HG03354 (cell line): Measurements from ENCODE around the gene OSBPL6.
"Not testable (repeated sequence)": the region's sequence is repeated elsewhere in the genome, so short reads cannot be mapped to it uniquely, and the experiment has no call there.

ENCODE experiments used
- ATAC-seq: cut with Tn5 transposase; IDR thresholded peaks from one replicate; pipeline ENCODE4 v1.9.1; 2021; ENCODE audit warnings: mild to moderate bottlenecking; ENCODE audit not compliant: unreplicated experiment, poor library complexity, severe bottlenecking

OSBPL6 gene

DNA sequence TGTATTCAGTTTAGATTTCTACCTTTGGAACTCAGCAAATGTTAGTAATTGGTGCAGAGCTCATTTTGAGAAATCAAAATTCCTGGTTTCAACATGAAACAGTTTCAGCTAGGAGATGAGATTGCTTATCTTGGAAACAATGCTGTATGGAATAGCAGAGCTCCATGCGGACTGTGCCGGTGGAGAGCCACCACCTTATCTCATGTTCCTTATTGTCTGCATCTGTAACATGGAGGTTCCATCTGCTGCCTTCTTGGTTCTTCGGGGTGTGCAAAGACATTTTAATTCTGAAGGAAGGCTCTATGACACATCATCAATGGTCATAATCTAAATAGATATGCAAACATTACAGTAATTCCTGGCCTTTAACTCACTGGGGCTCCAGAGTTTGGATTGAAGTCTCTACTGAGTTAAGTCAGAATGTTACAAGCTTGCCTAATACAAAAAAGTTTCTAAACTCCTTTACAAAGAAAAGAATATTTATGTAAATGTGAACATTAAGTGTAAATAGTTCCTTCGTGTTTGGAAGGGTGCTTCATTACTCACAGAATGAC lies 191.4 kb downstream of the OSBPL6 start:
- ATAC-seq: no peak

DNA sequence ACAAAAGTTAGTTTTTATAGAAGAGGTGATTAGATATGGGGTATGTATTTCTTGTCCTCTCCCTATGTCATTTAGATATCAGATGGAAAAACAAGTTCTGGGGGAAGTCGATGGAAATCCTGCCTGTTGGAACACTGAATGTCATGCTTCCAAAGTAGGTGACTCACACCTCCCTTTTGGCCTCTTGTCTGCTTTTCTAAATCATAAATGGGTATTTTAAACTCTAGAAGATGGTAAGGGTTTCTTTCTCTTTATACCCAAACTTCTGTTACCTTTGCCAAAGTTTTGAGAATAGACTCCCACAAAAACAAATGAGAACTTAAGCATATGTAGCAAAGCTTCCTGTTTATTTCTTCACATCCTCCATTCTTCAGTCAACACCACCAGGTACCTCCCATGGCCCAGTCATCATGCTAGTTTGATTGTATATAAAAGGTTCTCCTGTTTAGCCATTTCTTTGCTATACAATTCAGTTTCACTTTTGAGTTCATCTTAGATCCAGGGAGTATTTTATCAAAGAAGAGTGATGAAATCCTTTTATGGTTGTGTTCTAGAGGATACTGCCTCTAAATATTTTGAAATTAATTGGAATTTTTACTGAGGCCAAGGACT lies 192.8 kb downstream of the OSBPL6 start:
- ATAC-seq: no peak

DNA sequence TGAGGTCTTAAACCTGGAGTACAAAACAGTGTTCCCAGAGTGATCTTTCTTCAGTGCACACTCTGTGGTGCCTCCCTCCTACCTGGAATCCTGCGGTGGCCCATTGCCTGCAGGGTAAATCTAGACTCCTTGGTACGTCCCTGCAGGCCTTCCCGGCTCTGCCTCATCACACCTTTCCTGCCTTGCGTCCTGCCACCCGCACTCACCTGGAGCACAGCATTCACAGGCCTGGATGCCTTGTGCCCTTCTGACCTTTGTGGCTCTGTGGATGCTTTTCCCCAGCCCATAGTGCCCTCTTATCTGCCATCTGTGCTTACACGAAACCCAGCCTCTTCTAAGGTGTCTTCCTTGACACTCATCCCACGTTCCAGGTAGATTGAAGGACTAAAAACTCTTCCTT lies 194.0 kb downstream of the OSBPL6 start:
- no peak for ATAC-seq

DNA sequence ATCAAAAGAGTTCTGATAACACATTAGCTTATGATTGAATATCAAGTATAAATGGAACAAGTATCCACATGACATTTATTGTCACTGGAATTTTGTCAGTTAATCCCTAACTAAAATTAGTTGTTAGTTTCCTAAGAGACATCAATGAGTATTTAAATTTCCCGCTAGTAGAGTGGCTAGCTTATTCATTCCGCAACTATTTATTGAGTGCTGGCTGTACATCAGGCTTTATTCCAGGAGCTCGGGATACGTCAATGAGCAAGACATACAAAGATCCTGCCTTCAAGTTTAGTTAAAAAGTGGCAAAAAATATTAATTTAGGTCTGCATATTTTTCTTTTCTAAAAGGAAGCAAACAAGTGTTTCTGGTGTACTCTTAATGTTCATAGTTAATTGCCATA lies 197.4 kb downstream of the OSBPL6 start:
- no peak for ATAC-seq

DNA sequence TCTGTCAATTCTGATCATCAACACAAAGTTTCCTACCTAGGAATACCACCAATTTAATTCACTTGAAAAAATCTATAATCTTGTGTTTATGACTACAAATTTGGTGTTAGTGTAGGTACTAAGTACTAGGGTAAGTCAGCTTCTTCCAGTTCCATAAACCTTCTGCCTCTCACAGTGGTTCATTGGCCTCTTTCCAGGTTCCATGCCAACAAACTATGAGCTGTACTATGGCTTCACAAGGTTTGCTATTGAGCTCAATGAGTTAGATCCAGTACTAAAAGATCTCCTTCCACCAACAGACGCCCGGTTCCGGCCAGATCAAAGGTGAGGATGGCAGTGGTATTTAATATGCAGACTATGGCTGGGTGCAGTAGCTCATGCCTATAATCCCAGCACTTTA lies 197.9 kb downstream of the OSBPL6 start:
- no peak for ATAC-seq

DNA sequence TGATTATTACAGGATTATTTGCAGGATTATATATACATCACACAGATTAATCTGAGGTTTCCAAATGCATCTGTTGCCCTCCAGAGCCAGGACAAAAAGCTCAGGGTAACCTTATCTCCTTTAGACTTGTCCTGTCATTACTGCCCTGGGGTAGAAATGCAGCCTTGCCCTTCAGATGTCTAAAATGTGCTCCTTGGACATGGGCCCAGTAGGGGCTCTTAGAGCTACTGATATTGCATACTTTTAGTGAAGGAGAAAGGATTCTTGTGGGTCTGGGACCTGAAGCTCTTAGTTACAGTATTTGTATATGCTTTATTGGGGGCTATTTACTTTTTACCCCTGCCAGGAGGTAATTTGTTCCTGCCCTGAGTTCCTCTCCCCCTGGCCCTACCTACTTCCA lies 200.5 kb downstream of the OSBPL6 start:
- ATAC-seq: no peak

DNA sequence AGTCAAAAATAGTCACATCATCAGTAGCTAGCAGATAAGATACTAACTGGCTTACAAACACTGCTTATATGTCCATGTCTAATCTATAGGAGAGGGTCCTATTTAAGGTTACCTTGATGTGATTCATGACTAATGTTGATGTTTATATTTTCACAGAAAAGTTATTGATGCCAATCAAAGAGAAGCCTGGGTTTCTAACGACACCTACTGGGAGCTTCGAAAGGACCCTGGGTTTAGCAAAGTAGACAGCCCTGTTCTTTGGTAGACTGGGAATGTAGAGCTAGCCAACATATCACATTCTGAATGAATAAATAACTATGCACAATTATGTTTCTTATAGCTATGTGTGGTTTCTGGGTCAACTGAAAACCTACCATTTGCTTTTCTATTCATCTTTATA lies 201.0 kb downstream of the OSBPL6 start:
- ATAC-seq: no peak

DNA sequence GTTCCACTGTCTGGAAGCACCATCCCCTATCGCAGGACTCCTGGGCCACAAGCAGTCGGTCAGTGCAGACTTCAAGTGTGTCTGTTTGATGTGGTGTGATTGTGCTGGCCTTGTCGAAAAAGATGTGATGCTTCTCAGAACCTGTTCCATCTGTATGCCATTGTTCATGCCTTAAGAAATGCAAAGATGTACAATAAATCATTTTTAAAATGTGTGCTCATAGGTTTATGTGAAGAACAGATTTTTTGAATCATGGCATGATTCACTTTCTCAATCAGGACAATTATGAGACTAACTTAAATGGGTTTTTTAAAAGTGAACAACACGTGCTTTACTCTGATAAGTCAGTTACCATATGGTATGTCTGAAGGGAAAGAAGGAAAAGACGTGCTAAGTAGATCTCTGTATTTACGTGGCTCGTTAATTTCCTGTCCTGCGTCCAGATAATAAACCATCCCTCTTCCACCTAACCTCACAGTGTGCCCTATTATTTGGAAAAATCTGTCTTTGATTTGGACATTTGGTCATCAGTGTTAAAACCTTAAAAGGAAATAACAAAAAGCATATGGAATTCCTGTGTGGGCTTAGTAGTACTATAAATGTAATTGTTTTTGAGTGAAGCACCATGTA lies 201.7 kb downstream of the OSBPL6 start:
- ATAC-seq: no peak

DNA sequence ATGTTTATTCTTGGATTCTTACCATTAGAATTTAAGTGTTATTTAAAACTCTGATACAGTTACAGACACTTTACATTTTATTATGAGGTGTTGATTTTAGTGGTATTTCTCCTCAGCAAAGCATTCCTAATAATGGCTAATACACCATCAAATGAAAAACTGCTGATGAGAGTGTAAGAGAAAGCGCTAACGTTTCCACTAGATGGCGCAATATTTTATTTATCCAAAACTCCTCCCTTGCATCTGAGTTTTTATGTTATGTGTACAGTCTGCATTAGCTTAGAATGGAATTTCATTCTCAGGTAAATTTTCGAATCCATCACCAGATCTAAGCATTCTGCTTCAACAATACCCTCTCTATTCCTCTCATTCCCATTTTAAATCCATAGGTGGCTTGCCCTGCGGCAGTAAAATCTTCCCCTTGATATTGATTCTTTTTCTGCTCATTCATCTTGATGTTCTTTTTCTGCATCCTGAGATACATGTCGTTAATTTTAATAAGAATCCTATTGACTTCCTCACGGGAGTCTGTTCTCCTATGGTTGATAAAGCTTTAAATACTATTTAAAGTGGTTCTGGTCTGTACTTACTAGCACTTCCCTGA lies 202.8 kb downstream of the OSBPL6 start:
- ATAC-seq: peak; percentile 91

DNA sequence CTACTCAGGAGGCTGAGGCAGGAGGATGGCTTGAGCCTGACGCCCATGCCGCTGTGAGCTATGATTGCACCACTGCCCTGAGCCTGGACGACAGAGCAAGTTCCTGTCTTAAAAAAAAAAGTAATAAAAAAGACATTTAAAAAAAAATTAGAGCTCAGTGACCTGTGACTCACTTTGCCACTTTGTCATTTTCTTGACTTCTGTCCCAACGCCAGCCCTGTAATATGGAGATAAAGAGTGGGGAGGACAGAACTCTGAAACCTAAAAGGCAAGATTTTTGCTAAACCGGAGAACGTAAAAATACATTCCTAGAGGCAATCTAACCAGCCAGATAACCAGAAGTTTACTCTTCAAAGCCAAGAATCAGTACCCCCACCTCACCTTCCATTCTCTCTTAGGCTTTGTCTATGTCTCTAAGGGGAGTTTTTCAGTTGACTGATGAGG lies 207.7 kb downstream of the OSBPL6 start:
- ATAC-seq: no peak

DNA sequence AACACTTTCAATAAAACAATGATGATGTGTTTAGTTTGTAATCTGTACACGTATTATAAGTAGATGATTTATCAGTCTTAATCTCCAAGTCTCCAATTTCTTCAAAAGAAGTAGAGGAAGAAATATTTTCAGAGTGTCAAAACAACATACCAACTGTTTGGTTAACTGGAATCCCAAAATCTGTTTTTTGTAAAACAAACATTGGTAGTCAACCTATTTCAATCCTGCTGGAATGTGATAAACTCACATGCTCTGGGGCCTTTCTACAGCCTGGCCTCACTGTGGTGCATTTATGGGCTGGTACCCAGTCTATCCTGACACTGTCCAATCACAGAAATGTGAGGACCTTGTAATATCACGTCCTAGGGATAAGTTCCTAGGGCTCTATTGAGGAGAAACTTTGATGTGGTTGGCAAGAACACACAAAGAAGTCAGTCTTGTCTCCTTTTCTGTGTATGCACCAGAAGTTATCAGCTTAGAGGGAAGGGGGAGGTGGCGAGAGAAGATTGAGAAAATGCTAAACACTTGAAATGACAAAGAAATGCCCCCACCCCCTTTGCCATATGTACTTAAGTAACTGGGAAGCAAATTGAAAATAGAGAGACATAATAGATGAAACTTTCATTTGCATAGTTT lies 209.5 kb downstream of the OSBPL6 start:
- peak; percentile 56 for ATAC-seq

DNA sequence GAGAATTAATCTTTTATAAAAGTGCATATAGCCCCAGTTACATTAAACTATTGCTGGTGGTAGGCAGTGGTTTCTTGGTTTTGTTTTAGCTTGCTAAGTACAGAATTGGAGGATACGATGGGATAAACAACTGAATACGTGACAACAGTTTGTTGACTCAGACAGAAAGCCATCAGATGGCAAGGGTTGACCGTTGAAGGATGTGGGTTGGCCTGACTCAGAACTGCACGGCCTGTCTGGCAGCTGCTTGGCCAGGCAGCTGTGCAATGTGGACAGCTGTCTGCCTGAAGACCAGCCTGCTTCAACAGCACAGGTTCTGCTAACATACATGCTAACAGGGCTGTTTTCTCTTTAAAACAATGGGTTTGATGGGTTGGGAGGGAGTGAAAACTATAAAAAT lies 210.1 kb downstream of the OSBPL6 start:
- peak; percentile 99 for ATAC-seq

DNA sequence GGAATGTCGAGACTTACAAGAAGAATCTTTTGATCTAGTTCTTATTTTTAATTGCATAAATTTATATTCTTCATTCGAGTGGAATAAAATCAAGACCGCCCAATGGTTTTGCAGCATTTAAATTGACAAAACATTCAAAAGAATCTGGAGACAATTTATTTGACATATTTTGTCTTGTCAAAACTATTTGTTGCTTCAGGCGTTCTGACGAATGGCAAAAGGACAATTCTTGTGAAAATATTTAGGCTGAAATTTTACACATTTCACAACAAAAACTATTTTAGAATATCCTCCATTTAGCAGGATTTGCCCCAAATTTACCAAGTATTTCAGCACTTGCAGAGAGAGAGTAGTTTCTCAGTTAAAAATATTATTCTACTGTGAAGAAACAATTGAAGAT lies 214.9 kb downstream of the OSBPL6 start:
- no peak for ATAC-seq

DNA sequence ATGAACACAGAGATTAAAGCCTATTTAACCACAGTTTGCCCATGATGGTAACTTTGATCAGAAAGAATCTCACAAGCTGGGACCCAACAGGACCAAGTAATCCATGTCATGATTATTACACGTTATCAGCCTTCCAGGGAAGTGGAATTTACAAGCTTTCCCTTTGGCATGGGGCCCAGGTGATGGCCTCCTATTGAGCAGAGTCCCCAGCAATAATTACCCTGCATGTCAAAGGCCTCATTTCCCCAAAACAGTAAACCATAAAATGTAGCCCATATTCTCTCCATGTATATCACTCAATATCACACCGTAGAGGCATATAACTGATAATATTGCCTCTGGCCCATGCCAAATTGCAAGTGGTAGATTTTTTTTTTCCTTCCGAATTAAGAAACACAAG lies 217.7 kb downstream of the OSBPL6 start:
- ATAC-seq: no peak

DNA sequence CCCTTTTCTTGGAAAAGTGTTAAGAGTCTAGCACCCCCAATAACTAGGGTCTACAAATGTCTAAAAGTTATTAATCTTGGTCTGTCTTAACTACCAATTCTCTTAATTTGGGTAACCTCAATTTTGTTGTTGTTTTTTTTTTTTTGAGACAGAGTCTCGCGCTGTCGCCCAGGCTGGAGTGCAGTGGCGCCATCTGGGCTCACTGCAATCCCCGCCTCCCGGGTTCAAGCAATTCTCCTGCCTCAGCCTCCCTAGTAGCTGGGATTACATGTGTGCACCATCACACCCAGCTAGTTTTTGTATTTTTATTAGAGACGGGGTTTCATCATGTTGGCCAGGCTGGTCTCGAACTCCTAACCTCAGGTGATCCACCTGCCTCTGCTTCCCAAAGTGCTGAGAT lies 218.1 kb downstream of the OSBPL6 start:
- not testable (repeated sequence) for ATAC-seq

DNA sequence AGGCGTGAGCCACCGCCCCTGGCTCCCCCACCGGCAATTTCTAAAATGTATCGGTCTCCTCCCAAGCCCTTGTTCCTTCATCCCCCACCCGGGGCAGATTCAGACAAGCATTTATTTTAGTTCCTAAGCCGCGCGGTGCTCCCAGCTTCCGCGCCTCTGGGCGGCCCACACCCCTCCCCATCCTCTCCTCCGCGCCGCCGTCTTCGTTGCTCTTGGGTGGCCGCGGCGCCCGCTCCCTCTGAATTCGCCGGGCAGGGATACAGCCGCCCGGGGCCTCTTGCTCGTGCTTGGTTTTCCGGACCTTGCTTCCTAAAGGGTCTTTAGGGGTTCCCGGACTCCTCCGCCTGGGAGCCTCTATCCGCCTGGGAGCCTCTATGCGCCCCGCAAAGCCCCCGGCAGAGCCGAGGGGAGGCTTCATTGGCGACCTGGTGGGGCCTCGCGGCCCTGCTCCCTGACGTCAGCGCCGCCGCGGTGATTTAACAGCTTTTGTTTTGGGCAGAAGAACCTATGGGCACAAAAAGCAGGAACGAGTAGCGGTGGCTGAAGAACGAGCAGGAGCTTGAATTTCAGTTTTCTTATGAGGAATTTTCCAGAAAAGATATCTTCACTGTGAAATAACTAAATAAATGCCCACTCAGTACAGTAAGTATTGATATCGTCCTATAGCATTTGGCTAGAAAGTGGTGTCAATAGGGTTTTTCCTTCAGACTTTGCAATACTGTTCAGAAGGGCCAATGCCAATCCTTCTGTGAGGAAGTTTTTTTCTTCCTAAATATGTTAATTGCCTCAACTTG lies 219.4 kb downstream of the OSBPL6 start:
- peak; percentile 83 for ATAC-seq

DNA sequence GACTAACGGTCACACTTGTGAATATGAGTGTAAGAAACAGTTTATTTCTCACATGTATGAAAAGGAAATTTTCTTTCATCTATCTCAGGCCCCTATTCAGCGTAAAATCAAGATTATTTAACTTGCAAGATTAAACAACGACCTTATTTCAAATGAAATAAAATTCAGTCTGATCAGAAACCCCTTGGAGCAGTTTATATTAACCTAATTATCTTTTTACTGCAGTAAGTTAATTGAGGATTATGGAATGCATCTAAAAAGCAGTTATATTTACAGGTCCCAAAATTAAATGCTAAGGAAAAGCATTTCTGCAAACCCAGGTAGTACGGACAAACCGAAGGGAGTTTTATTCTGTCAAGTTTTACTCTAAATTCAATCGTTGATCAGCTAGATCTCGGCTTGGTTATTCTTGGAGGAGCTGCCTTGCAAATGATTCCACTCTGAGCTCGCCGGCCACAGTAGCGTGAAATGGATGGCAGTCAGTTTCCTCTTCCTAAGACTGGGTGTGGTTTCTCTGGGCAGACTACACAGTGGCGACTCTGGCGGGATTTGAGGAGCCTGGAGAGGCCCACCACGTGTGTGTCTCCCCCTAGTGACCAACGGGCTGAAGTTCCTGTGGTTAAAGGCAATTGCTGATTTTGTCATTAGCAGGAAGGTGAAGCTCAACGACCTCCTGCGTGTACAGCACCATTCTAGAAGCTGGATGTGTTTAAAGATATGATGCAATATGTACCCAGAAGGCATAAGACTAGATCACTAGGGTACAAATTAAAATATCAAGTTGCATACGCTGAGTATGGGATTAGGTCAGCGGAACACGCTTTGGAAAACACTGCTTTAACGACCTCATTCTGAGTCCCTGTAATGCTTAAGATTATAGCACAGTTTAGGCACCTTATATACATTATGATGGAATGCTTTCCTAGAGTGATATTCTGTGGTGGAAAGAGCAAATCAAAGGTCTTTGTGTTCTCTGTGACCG lies 220.2 kb downstream of the OSBPL6 start:
- ATAC-seq: peak; percentile 79

DNA sequence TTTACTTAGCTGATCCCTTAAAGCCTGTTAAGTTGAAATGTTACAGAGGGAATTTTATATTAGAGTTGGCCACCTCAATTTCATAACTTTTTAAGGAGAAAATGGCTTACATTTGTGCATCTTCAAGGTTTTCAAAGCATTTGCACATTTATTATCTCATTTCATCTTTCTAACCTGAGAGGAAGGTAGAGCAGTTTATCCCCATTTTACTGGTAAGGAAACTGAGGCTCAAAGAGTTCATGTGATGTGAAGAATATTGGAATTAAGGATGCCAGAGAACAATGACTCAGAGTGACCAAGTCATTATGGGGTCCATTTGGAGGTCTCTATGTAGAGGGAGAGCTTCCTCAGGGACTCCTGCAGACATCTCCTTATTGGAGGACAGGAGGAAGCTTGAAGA lies 221.7 kb downstream of the OSBPL6 start:
- no peak for ATAC-seq

DNA sequence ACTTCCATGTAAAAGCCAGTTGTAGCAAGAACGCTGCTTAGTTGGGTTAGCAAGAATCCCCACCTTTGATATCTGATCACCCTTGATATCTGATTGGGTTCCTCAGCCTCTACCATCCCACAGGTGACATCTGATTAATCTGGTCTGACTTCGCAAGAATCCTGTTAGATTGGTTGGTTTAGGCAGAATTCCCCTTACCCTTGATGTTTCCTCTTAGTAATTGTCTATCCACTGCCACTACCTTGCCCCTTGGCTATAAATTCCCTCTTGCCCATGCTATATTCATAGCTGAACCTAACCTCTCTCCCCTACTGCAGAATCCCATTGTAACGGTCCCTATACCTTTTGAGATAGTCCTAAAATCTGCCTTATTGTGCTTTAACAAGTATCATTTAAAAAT lies 223.6 kb downstream of the OSBPL6 start:
- no peak for ATAC-seq
